ENCODE measurements around the gene TSC1.

Gene TSC1

GRCh38 chr9:132986114-132986513, 41.7 kb upstream of the TSC1 start:
- no peak for DNase-seq (ENCODE audit: low spot score)

DNA sequence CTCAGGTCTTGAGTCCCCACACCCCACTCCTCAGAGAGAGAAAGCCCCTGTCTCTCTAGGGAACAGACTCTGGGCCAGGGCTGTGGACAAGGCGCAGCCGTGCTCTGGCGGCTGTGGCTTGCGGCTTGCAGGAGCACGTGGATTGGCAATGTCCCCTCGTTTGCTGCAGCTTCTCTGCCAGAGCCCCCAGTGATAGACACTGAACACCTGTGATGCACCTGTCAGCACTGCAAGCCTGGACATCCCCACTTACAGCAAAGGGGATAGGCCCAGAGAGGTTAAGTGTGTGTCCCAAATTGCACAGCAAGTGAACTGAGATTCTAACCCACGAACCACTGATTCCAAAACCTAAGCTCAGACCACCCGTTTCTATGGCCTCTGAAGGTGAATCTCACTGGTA, 41.1 kb upstream of the TSC1 start:
- H3K9me3 ChIP-seq (ENCODE audit: severe bottlenecking): no peaks in the 10 kb centered on the region
- TF ChIP-seq CTCF (IDR thresholded peaks at IDR 0.05; ENCODE audit: poor library complexity, severe bottlenecking): no peak
- no peak overlapping the region for H3K27ac ChIP-seq (ENCODE audit: poor library complexity, severe bottlenecking)
- peaks cover 15% of the 10 kb centered on the region for H3K27me3 ChIP-seq (ENCODE audit: insufficient read depth, poor library complexity, severe bottlenecking)
- H3K36me3 ChIP-seq (ENCODE audit: low read depth): no peaks in the 10 kb centered on the region
- ATAC-seq (ENCODE audit: low read depth): no peak
- DNase-seq (ENCODE audit: low spot score): no peak
- H3K4me1 ChIP-seq (ENCODE audit: insufficient read depth, poor library complexity, severe bottlenecking): no peaks in the 10 kb centered on the region
- no peak overlapping the region for H3K4me3 ChIP-seq (ENCODE audit: severe bottlenecking)

More at GRCh38 chr9:132986114-132986513, 41.7 kb upstream of the TSC1 start:
- ATAC-seq (ENCODE audit: low read depth): no peak
- no peak for TF ChIP-seq CTCF (IDR thresholded peaks at IDR 0.05; ENCODE audit: poor library complexity, severe bottlenecking)
- H3K27me3 ChIP-seq (ENCODE audit: insufficient read depth, poor library complexity, severe bottlenecking): peaks cover 8% of the 10 kb centered on the region
- no peaks in the 10 kb centered on the region for H3K36me3 ChIP-seq (ENCODE audit: low read depth)
- no peaks in the 10 kb centered on the region for H3K4me1 ChIP-seq (ENCODE audit: insufficient read depth, poor library complexity, severe bottlenecking)
- no peaks in the 10 kb centered on the region for H3K9me3 ChIP-seq (ENCODE audit: severe bottlenecking)
- no peak overlapping the region for H3K4me3 ChIP-seq (ENCODE audit: severe bottlenecking)
- no peak overlapping the region for H3K27ac ChIP-seq (ENCODE audit: poor library complexity, severe bottlenecking)

- Histone ChIP-seq H3K27me3 (ENCODE audit: insufficient read depth, poor library complexity, severe bottlenecking) (peaks cover 19% of the 10 kb centered on the region), H3K9me3 (ENCODE audit: severe bottlenecking) (no peaks in the 10 kb centered on the region), H3K27ac (ENCODE audit: poor library complexity, severe bottlenecking) (no peak overlapping the region), H3K36me3 (ENCODE audit: low read depth) (no peaks in the 10 kb centered on the region), H3K4me3 (ENCODE audit: severe bottlenecking) (no peak overlapping the region), H3K4me1 (ENCODE audit: insufficient read depth, poor library complexity, severe bottlenecking) (no peaks in the 10 kb centered on the region)
- ATAC-seq (ENCODE audit: low read depth) (no peak), DNase-seq (ENCODE audit: low spot score) (no peak)
- no peak for TF ChIP-seq CTCF (IDR thresholded peaks at IDR 0.05; ENCODE audit: poor library complexity, severe bottlenecking)
Measured at GRCh38 chr9:132985071-132985350, 40.6 kb upstream of the TSC1 start.

DNA sequence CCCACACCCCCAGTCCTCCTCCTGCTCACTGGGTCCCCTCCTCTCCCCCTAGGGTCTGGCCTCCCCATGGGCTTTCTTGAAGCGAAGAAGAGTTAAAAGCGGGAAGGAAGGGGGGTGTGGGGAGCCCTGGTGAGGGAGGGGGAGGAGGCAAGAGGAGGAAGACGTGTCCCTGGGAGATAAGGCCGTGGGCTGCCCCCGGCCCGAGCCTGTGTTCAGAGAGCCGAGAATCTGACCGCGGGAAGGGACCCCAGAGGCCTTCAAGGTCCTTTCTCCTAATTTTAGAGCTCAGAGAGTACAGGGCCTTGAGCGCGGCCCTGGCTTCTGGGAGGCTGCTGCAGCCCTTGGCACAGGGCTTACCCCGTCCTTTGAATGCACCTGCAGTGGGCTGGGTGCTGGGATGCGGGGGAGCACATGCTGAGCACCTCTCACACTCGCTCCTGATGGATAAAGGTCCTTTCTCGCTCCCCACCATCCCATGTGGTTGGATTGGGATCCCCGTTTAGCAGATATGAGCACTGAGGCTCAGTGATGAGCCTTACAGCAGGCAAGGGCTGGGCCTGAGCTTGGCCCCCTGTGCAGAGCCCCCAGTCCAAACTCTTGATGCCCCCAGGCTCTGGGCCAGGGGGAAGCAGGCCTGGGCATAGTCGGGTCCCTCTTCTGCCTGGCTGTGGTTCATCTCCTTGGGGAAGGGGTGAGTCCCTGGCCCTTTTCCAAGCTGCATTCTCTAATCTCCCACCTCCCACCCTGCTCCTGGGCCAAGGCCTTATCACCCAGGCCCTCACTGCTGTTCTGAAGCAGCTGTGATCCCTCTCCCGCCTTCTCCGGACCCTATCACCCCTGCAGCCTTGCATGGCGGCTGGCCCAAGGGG, 40.0 kb upstream of the TSC1 start:
- Histone ChIP-seq H3K4me1 (ENCODE audit: insufficient read depth, poor library complexity, severe bottlenecking) (no peaks in the 10 kb centered on the region), H3K9me3 (ENCODE audit: severe bottlenecking) (no peaks in the 10 kb centered on the region), H3K36me3 (ENCODE audit: low read depth) (no peaks in the 10 kb centered on the region), H3K27me3 (ENCODE audit: insufficient read depth, poor library complexity, severe bottlenecking) (peaks cover 24% of the 10 kb centered on the region), H3K4me3 (ENCODE audit: severe bottlenecking) (no peak overlapping the region), H3K27ac (ENCODE audit: poor library complexity, severe bottlenecking) (no peak overlapping the region)
- TF ChIP-seq CTCF (IDR thresholded peaks at IDR 0.05; ENCODE audit: poor library complexity, severe bottlenecking): no peak
- no peak for DNase-seq (ENCODE audit: low spot score)
- no peak for ATAC-seq (ENCODE audit: low read depth)

- Histone ChIP-seq H3K27me3 (ENCODE audit: insufficient read depth, poor library complexity, severe bottlenecking) (peaks cover 32% of the 10 kb centered on the region), H3K9me3 (ENCODE audit: severe bottlenecking) (no peaks in the 10 kb centered on the region), H3K4me1 (ENCODE audit: insufficient read depth, poor library complexity, severe bottlenecking) (no peaks in the 10 kb centered on the region), H3K4me3 (ENCODE audit: severe bottlenecking) (no peak overlapping the region), H3K36me3 (ENCODE audit: low read depth) (no peaks in the 10 kb centered on the region), H3K27ac (ENCODE audit: poor library complexity, severe bottlenecking) (no peak overlapping the region)
- no peak for TF ChIP-seq CTCF (IDR thresholded peaks at IDR 0.05; ENCODE audit: poor library complexity, severe bottlenecking)
- DNase-seq (ENCODE audit: low spot score) (no peak), ATAC-seq (ENCODE audit: low read depth) (no peak)
Measured at GRCh38 chr9:132983491-132984201, 39.2 kb upstream of the TSC1 start.
